Parathyroid adenoma (tissue), 2 donors: ENCODE results near the gene ASH1L.
"Not testable (repeated sequence)": the region's sequence is repeated elsewhere in the genome, so short reads cannot be mapped to it uniquely, and the experiment has no call there.

Source experiments
- H2AFZ ChIP-seq: fragments of 300-600 bp; sonication (generic); one replicate; pipeline ENCODE4 v1.7.0; 2017; ENCODE audit warnings: antibody characterized with exemption, mild to moderate bottlenecking
- H3K27ac ChIP-seq: fragments of 300-600 bp; sonication (generic); one replicate; pipeline ENCODE4 v1.7.0; 2017
- H3K27me3 ChIP-seq: fragments of 300-600 bp; sonication (generic); one replicate; pipeline ENCODE4 v1.7.0; 2017; ENCODE audit warnings: low read length; ENCODE audit not compliant: control insufficient read depth, insufficient read depth
- H3K36me3 ChIP-seq: fragments of 300-600 bp; sonication (generic); one replicate; pipeline ENCODE4 v1.7.0; 2017; ENCODE audit warnings: low read length; ENCODE audit not compliant: control insufficient read depth, insufficient read depth
- H3K4me1 ChIP-seq: fragments of 300-600 bp; sonication (generic); one replicate; pipeline ENCODE4 v1.7.0; 2017; ENCODE audit warnings: control low read depth
- H3K4me2 ChIP-seq: fragments of 300-600 bp; sonication (generic); one replicate; pipeline ENCODE4 v1.7.0; 2017; ENCODE audit warnings: low read length
- H3K4me3 ChIP-seq: fragments of 300-600 bp; sonication (generic); one replicate; pipeline ENCODE4 v1.7.0; 2017; ENCODE audit warnings: low read depth, low read length
- H3K79me2 ChIP-seq: fragments of 300-600 bp; sonication (generic); one replicate; pipeline ENCODE4 v1.7.0; 2017; ENCODE audit warnings: control low read depth
- H3K9ac ChIP-seq: fragments of 300-600 bp; sonication (generic); one replicate; pipeline ENCODE4 v1.7.0; 2017; ENCODE audit warnings: mild to moderate bottlenecking
- H3K9me3 ChIP-seq: fragments of 300-600 bp; sonication (generic); one replicate; pipeline ENCODE4 v1.7.0; 2017; ENCODE audit warnings: low read length; ENCODE audit not compliant: control insufficient read depth
- TF ChIP-seq, protein P1 (sequence below): fragments of 300-600 bp; sonication (generic); IDR thresholded peaks from one replicate; pipeline ENCODE4 v1.7.0; 2017; ENCODE audit warnings: antibody characterized with exemption, mild to moderate bottlenecking
- donor health status: primary hyperparathyroidism.

ASH1L gene

GRCh38 chr1:155607708-155608107 lies 45.1 kb upstream of the ASH1L start:
- TF ChIP-seq, protein P1, sequence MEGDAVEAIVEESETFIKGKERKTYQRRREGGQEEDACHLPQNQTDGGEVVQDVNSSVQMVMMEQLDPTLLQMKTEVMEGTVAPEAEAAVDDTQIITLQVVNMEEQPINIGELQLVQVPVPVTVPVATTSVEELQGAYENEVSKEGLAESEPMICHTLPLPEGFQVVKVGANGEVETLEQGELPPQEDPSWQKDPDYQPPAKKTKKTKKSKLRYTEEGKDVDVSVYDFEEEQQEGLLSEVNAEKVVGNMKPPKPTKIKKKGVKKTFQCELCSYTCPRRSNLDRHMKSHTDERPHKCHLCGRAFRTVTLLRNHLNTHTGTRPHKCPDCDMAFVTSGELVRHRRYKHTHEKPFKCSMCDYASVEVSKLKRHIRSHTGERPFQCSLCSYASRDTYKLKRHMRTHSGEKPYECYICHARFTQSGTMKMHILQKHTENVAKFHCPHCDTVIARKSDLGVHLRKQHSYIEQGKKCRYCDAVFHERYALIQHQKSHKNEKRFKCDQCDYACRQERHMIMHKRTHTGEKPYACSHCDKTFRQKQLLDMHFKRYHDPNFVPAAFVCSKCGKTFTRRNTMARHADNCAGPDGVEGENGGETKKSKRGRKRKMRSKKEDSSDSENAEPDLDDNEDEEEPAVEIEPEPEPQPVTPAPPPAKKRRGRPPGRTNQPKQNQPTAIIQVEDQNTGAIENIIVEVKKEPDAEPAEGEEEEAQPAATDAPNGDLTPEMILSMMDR, result no peak
- H3K27me3 ChIP-seq, result no peaks in the 10 kb centered on the region
- H3K27ac ChIP-seq, result no peak overlapping the region
- H3K79me2 ChIP-seq, result no peaks in the 10 kb centered on the region
- no peaks in the 10 kb centered on the region for H3K36me3 ChIP-seq
- no peak overlapping the region for H2AFZ ChIP-seq
- H3K9me3 ChIP-seq, result no peaks in the 10 kb centered on the region
- H3K9ac ChIP-seq, result no peak overlapping the region
- H3K4me2 ChIP-seq, result no peak overlapping the region
- H3K4me1 ChIP-seq, result no peaks in the 10 kb centered on the region
- no peak overlapping the region for H3K4me3 ChIP-seq

- not testable (repeated sequence) for H3K9ac ChIP-seq, H3K36me3 ChIP-seq, H2AFZ ChIP-seq, H3K79me2 ChIP-seq, H3K4me2 ChIP-seq, H3K9me3 ChIP-seq, H3K4me1 ChIP-seq, H3K27me3 ChIP-seq, H3K27ac ChIP-seq, H3K4me3 ChIP-seq
These were observed 37.4 kb upstream of the ASH1L start for GRCh38 chr1:155599828-155600572.

DNA sequence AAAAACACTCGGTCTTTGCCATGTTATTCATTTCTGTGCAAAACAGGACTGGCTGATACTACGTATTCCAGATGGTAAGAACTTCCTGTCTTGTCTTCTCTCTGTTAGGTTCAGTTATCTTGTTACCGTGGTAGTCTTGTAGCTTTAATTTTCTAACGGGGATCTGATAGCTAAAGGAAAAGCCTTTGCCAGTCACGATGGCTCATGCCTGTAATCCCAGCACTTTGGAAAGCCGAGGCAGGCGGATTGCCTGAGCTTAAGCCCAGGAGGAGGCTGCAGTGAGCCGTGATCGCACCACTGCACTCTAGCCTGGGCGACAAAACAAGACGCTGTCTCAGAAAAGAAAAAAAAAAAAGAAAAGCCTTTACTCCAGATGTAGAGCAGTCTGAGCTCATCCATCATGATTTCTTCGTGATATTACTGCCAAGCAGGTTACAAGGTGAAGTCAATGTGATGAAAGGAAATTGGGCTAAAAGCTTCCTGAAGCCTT lies 36.3 kb upstream of the ASH1L start:
- Histone ChIP-seq H3K79me2 (no peaks in the 10 kb centered on the region), H3K9me3 (no peaks in the 10 kb centered on the region), H3K27ac (no peak overlapping the region), H3K4me1 (no peaks in the 10 kb centered on the region), H2AFZ (peak overlapping the region; percentile 74), H3K4me2 (peak overlapping the region; percentile 48), H3K27me3 (no peaks in the 10 kb centered on the region), H3K4me3 (no peak overlapping the region), H3K36me3 (no peaks in the 10 kb centered on the region), H3K9ac (no peak overlapping the region)
- TF ChIP-seq, protein P1, result no peak

DNA sequence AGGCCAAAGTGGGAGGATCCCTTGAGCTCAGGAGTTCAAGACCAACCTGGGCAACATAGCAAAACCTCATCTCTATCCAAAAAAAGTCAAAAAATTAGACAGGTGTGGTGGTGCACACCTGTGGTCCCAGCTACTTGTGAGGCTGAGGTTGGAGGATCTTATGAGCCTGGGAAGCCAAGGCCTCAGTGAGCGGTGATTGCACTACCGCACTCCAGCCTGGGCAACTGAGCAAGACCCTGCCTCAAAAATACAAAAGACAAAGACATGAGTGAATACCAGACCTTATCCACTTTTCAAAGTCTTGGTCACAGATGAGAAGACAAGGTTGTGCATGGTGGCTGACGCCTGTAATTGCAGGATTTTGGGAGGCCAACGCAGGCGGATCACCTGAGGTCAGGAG lies 34.3 kb upstream of the ASH1L start:
- TF ChIP-seq, protein P1, result no peak
- H3K79me2 ChIP-seq, result no peaks in the 10 kb centered on the region
- no peaks in the 10 kb centered on the region for H3K36me3 ChIP-seq
- H3K4me2 ChIP-seq, result no peak overlapping the region
- H2AFZ ChIP-seq, result no peak overlapping the region
- H3K4me3 ChIP-seq, result no peak overlapping the region
- no peaks in the 10 kb centered on the region for H3K4me1 ChIP-seq
- H3K9me3 ChIP-seq, result no peaks in the 10 kb centered on the region
- no peaks in the 10 kb centered on the region for H3K27me3 ChIP-seq
- H3K27ac ChIP-seq, result no peak overlapping the region
- no peak overlapping the region for H3K9ac ChIP-seq

- H3K9ac ChIP-seq, H3K27ac ChIP-seq, H3K9me3 ChIP-seq, H3K36me3 ChIP-seq, H3K79me2 ChIP-seq, H3K4me3 ChIP-seq, H3K4me2 ChIP-seq, H3K4me1 ChIP-seq, H3K27me3 ChIP-seq, H2AFZ ChIP-seq: not testable (repeated sequence)
These were observed 33.4 kb upstream of the ASH1L start for GRCh38 chr1:155595877-155596474.
